GM23338 (cell line): ENCODE results near the gene AXIN2. TPM values are rescaled to one million over a fixed set of nuclear protein-coding genes. Genes with fewer than 3 reads are reported as not detected.

Source experiments
- ATAC-seq: fragments of 200-7000 bp; cut with Tn5 transposase; 3 replicates; pipeline ENCODE4 v1.9.1; 2020
- DNase-seq: peaks from one replicate; pipeline ENCODE4 v3.0.0-alpha.2; 2015; ENCODE audit warnings: low spot score
- H2AFZ ChIP-seq: fragments of 200-600 bp; sonication (generic); 2 replicates; pipeline ENCODE4 v1.8.0; 2016; ENCODE audit warnings: antibody characterized with exemption, mild to moderate bottlenecking, moderate library complexity
- H3F3A ChIP-seq: fragments of 200-600 bp; sonication (generic); replicated peaks from 2 replicates; pipeline ENCODE4 v1.8.0; 2017; ENCODE audit warnings: antibody characterized with exemption, mixed run types, low read depth
- H3K27ac ChIP-seq: fragments of 200-600 bp; sonication (generic); 2 replicates; pipeline ENCODE4 v1.6.1; 2016; ENCODE audit warnings: low read depth
- H3K27me3 ChIP-seq: fragments of 200-600 bp; sonication (generic); 2 replicates; pipeline ENCODE4 v1.8.0; 2016; ENCODE audit warnings: mild to moderate bottlenecking, mixed run types, moderate library complexity; ENCODE audit not compliant: insufficient read depth
- H3K36me3 ChIP-seq: fragments of 200-600 bp; sonication (generic); 2 replicates; pipeline ENCODE4 v1.8.0; 2016; ENCODE audit warnings: mild to moderate bottlenecking; ENCODE audit not compliant: insufficient read depth
- H3K4me1 ChIP-seq: fragments of 200-600 bp; sonication (generic); 2 replicates; pipeline ENCODE4 v1.8.0; 2016; ENCODE audit warnings: mild to moderate bottlenecking, moderate library complexity; ENCODE audit not compliant: insufficient read depth
- H3K4me2 ChIP-seq: fragments of 200-600 bp; sonication (generic); 2 replicates; pipeline ENCODE4 v1.7.1; 2017; ENCODE audit warnings: mixed run types
- H3K4me3 ChIP-seq: fragments of 200-600 bp; sonication (generic); 2 replicates; pipeline ENCODE4 v1.6.1; 2016; ENCODE audit warnings: mixed run types
- H3K79me2 ChIP-seq: fragments of 200-600 bp; sonication (generic); replicated peaks from 2 replicates; pipeline ENCODE4 v1.8.0; 2017; ENCODE audit warnings: mild to moderate bottlenecking; ENCODE audit not compliant: insufficient read depth
- H3K9me2 ChIP-seq: fragments of 200-600 bp; sonication (generic); 2 replicates; pipeline ENCODE4 v1.8.0; 2017; ENCODE audit not compliant: insufficient read depth
- H4K20me1 ChIP-seq: fragments of 200-600 bp; sonication (generic); replicated peaks from 2 replicates; pipeline ENCODE4 v1.8.0; 2017; ENCODE audit warnings: mild to moderate bottlenecking; ENCODE audit not compliant: insufficient read depth
- H3K27ac Mint-ChIP-seq: 2 replicates; pipeline ENCODE4 v1.8.0; 2020; ENCODE audit warnings: inconsistent platforms, mild to moderate bottlenecking, moderate library complexity, mixed read lengths
- H3K27me3 Mint-ChIP-seq: 3 replicates; pipeline ENCODE4 v1.8.0; 2022; ENCODE audit warnings: low read depth, mild to moderate bottlenecking, moderate library complexity, mixed read lengths, inconsistent platforms; ENCODE audit not compliant: insufficient read depth, poor library complexity
- H3K36me3 Mint-ChIP-seq: 3 replicates; pipeline ENCODE4 v1.8.0; 2021; ENCODE audit warnings: low read depth, mild to moderate bottlenecking, inconsistent platforms, moderate library complexity, mixed read lengths
- H3K4me1 Mint-ChIP-seq: 3 replicates; pipeline ENCODE4 v1.8.0; 2020; ENCODE audit warnings: mild to moderate bottlenecking, inconsistent platforms, mixed read lengths
- H3K4me3 Mint-ChIP-seq: 3 replicates; pipeline ENCODE4 v1.8.0; 2021; ENCODE audit warnings: moderate library complexity, mild to moderate bottlenecking, inconsistent platforms, mixed read lengths
- H3K9me3 Mint-ChIP-seq: 3 replicates; pipeline ENCODE4 v1.8.0; 2020; ENCODE audit warnings: moderate library complexity, mild to moderate bottlenecking, inconsistent platforms, mixed read lengths
- CREB1 ChIP-seq: fragments of 250-450 bp; sonication (Bioruptor Pico); IDR thresholded peaks from 2 replicates; pipeline ENCODE4 v1.5.0; 2020; ENCODE audit warnings: low read depth, mild to moderate bottlenecking, moderate library complexity
- CTCF ChIP-seq, 2 experiments: fragments of 200-600 bp in 1 of 2; sonication (generic) in 1 of 2; conservative IDR thresholded peaks; 2 replicates each; pipeline versions ENCODE4 v1.5.1 to v1.6.1; 2016 to 2017; ENCODE audit warnings: antibody characterized with exemption in 2 of 2, low read depth in 2 of 2, mild to moderate bottlenecking in 2 of 2, moderate library complexity in 1 of 2
- ETS1 ChIP-seq: IDR thresholded peaks from 2 replicates; pipeline ENCODE4 v1.6.1; 2016; ENCODE audit warnings: antibody characterized with exemption
- EZH2 ChIP-seq: fragments of 200-600 bp; sonication (generic); IDR thresholded peaks from one replicate; pipeline ENCODE4 v1.8.0; 2017; ENCODE audit warnings: antibody characterized with exemption, mild to moderate bottlenecking, low read depth; ENCODE audit not compliant: unreplicated experiment
- EZH2phosphoT487 ChIP-seq: fragments of 200-600 bp; sonication (generic); IDR thresholded peaks from one replicate; pipeline ENCODE4 v1.8.1; 2018; ENCODE audit warnings: antibody characterized with exemption; ENCODE audit not compliant: unreplicated experiment
- NANOG ChIP-seq: IDR thresholded peaks from 2 replicates; pipeline ENCODE4 v1.6.1; 2016; ENCODE audit warnings: antibody characterized with exemption, borderline replicate concordance
- REST ChIP-seq: IDR thresholded peaks from one replicate; pipeline ENCODE4 v1.6.1; 2018; ENCODE audit warnings: antibody characterized with exemption; ENCODE audit not compliant: unreplicated experiment
- STAT1 ChIP-seq: IDR thresholded peaks from one replicate; pipeline ENCODE4 v1.6.1; 2016; ENCODE audit warnings: antibody characterized with exemption; ENCODE audit not compliant: unreplicated experiment
- ZNF114 ChIP-seq: fragments of 250-450 bp; sonication (Bioruptor Pico); IDR thresholded peaks from 2 replicates; pipeline ENCODE4 v1.5.0; 2020; ENCODE audit warnings: mild to moderate bottlenecking, moderate library complexity
- ZNF331 ChIP-seq: fragments of 250-450 bp; sonication (Bioruptor Pico); IDR thresholded peaks from 2 replicates; pipeline ENCODE4 v1.5.0; 2020; ENCODE audit warnings: low read depth, mild to moderate bottlenecking, moderate library complexity
- ZNF462 ChIP-seq: fragments of 250-450 bp; sonication (Bioruptor Pico); IDR thresholded peaks from 2 replicates; pipeline ENCODE4 v1.5.0; 2020; ENCODE audit warnings: mild to moderate bottlenecking, moderate library complexity
- polyA plus RNA-seq: library from polyadenylated mRNA; unstranded; fragments of >200 nt; fragmentation: Nextera tagmentation; extraction: Ambion mirVana; gene quantifications from 2 replicates; pipeline ENCODE4 v1.2.1, GENCODE V29; 2016
- total RNA-seq: library from RNA; depleted of rRNA; stranded (reverse); fragments of >200 nt; shearing (Covaris generic); gene quantifications from 2 replicates; pipeline ENCODE4 v1.2.3, GENCODE V29; 2014

Gene AXIN2
- total and polyA plus RNA-seq, 2 experiments from 2014 or later: 8.0 to 32.7 TPM

GRCh38 chr17:65588181-65588808 is 26.8 kb upstream of the AXIN2 start:
- no peaks in the 10 kb centered on the region for H3K27me3 ChIP-seq
- ATAC-seq: peak; percentile 29; the same call in 2 of the 3 replicates
- no peak overlapping the region for H3K4me3 ChIP-seq
- no peak for DNase-seq
- H3K36me3 ChIP-seq: no peaks in the 10 kb centered on the region; the same call in 1 of the 2 replicates
- no peak overlapping the region for H2AFZ ChIP-seq
- no peaks in the 10 kb centered on the region for H3K79me2 ChIP-seq
- peaks cover 27% of the 10 kb centered on the region for H3K4me1 Mint-ChIP-seq
- no peak overlapping the region for H3K27ac ChIP-seq
- no peaks in the 10 kb centered on the region for H3F3A ChIP-seq
- no peak overlapping the region for H3K27ac Mint-ChIP-seq
- H3K36me3 Mint-ChIP-seq: no peaks in the 10 kb centered on the region
- H3K27me3 Mint-ChIP-seq: peaks cover 11% of the 10 kb centered on the region
- H3K4me1 ChIP-seq: peaks cover 18% of the 10 kb centered on the region
- H4K20me1 ChIP-seq: no peaks in the 10 kb centered on the region
- TF ChIP-seq ETS1 (no peak), STAT1 (no peak), EZH2phosphoT487 (no peak), NANOG (no peak), REST (no peak), ZNF331 (CRISPR knock-in tag) (no peak), CREB1 (CRISPR knock-in tag) (no peak), ZNF114 (CRISPR knock-in tag) (no peak), EZH2 (no peak), CTCF (conservative IDR thresholded peaks at IDR 0.05; ENCODE audit: low read depth in 2 of 2) (no peak; a peak in 1 of 4 replicates), ZNF462 (CRISPR knock-in tag) (no peak)
- H3K9me3 Mint-ChIP-seq: no peaks in the 10 kb centered on the region
- no peak overlapping the region for H3K4me2 ChIP-seq
- H3K9me2 ChIP-seq: peaks cover 4% of the 10 kb centered on the region; the same call in 1 of the 2 replicates
- H3K4me3 Mint-ChIP-seq: no peak overlapping the region
